HepG2 (cell line): Measurements from ENCODE around the gene RPL26. TPM values are rescaled to one million over a fixed set of nuclear protein-coding genes. Genes with fewer than 3 reads are reported as not detected.

Source experiments
- HNRNPL ChIP-seq: fragments of 200-400 bp; formaldehyde crosslinking; IDR thresholded peaks from 2 replicates; pipeline ENCODE4 v1.6.1; 2017; ENCODE audit warnings: mild to moderate bottlenecking, low read depth, low read length
- KAT8 ChIP-seq: IDR thresholded peaks from 2 replicates; pipeline ENCODE4 v1.6.1; 2016; ENCODE audit warnings: missing genetic modification reagents, missing compliant biosample characterization
- MAFK ChIP-seq, 2 experiments: IDR thresholded peaks in 1 of 2; conservative IDR thresholded peaks in 1 of 2; 2 replicates each; pipeline ENCODE4 v1.6.1; 2011; ENCODE audit warnings: improper control_type of control experiment in 2 of 2, low read length in 2 of 2
- NCOA2 ChIP-seq: sonication (generic); formaldehyde crosslinking; IDR thresholded peaks from 2 replicates; pipeline ENCODE4 v1.8.0; 2022; ENCODE audit warnings: inconsistent platforms
- NONO ChIP-seq, 2 experiments: fragments of 450-650 bp in 1 of 2; sonication (generic) in 1 of 2; formaldehyde crosslinking in 1 of 2; IDR thresholded peaks in 1 of 2; conservative IDR thresholded peaks in 1 of 2; 2 replicates each; pipeline versions ENCODE4 v1.6.1 to v1.8.0; 2017 to 2022; ENCODE audit warnings: mild to moderate bottlenecking in 1 of 2, missing genetic modification reagents in 1 of 2, moderate library complexity in 1 of 2
- PCBP2 ChIP-seq: fragments of 200-400 bp; formaldehyde crosslinking; optimal IDR thresholded peaks from 2 replicates; pipeline ENCODE3; 2018; ENCODE audit warnings: low read length, low read depth; ENCODE audit not compliant: poor library complexity, severe bottlenecking
- PITX1 ChIP-seq: sonication (generic); formaldehyde crosslinking; IDR thresholded peaks from 2 replicates; pipeline ENCODE4 v1.5.1; 2020; ENCODE audit warnings: mild to moderate bottlenecking, missing genetic modification reagents
- REPIN1 ChIP-seq: sonication (generic); formaldehyde crosslinking; IDR thresholded peaks from 2 replicates; pipeline ENCODE4 v1.8.0; 2022; ENCODE audit warnings: missing genetic modification reagents, low read depth, mild to moderate bottlenecking, borderline replicate concordance
- SMAD3 ChIP-seq: sonication (generic); formaldehyde crosslinking; IDR thresholded peaks from 2 replicates; pipeline ENCODE4 v1.4.0; 2020; ENCODE audit warnings: missing genetic modification reagents
- SOX6 ChIP-seq, 2 experiments: fragments of 450-650 bp in 1 of 2; sonication (generic) in 1 of 2; formaldehyde crosslinking in 1 of 2; IDR thresholded peaks; 2 replicates each; pipeline versions ENCODE4 v1.4.0 to v1.6.1; 2017 to 2020; ENCODE audit warnings: antibody characterized with exemption in 1 of 2, mild to moderate bottlenecking in 1 of 2, missing genetic modification reagents in 1 of 2
- STAG1 ChIP-seq: sonication (generic); formaldehyde crosslinking; IDR thresholded peaks from 2 replicates; pipeline ENCODE4 v1.4.0; 2020; ENCODE audit warnings: missing genetic modification reagents
- TBL1XR1 ChIP-seq: fragments of 150-350 bp; IDR thresholded peaks from 2 replicates; pipeline ENCODE4 v1.6.1; 2014; ENCODE audit warnings: borderline replicate concordance, low read length; ENCODE audit not compliant: partially characterized antibody
- TGIF2 ChIP-seq: IDR thresholded peaks from 2 replicates; pipeline ENCODE4 v1.6.1; 2016; ENCODE audit warnings: control low read depth, missing compliant biosample characterization
- TSC22D2 ChIP-seq: sonication (generic); formaldehyde crosslinking; IDR thresholded peaks from 2 replicates; pipeline ENCODE4 v1.5.1; 2020; ENCODE audit warnings: missing genetic modification reagents, mild to moderate bottlenecking, borderline replicate concordance
- ZNF124 ChIP-seq: sonication (generic); formaldehyde crosslinking; IDR thresholded peaks from 2 replicates; pipeline ENCODE4 v1.4.0; 2020; ENCODE audit warnings: missing genetic modification reagents
- ZNF3 ChIP-seq: IDR thresholded peaks from 2 replicates; pipeline ENCODE4 v1.7.0; 2017; ENCODE audit warnings: inconsistent platforms
- ZNF318 ChIP-seq: sonication (generic); formaldehyde crosslinking; IDR thresholded peaks from 2 replicates; pipeline ENCODE4 v1.4.0; 2020; ENCODE audit warnings: mild to moderate bottlenecking, missing genetic modification reagents
- ZNF616 ChIP-seq: sonication (generic); formaldehyde crosslinking; IDR thresholded peaks from 2 replicates; pipeline ENCODE4 v1.5.0; 2020; ENCODE audit warnings: low read depth, mild to moderate bottlenecking, missing genetic modification reagents
- ZNF639 ChIP-seq: conservative IDR thresholded peaks from 2 replicates; pipeline ENCODE4 v1.6.1; 2018; ENCODE audit warnings: missing genetic modification reagents
- ZNF720 ChIP-seq: sonication (generic); formaldehyde crosslinking; IDR thresholded peaks from 2 replicates; pipeline ENCODE4 v1.4.0; 2020; ENCODE audit warnings: missing genetic modification reagents
- polyA plus RNA-seq, 8 experiments: library from polyadenylated mRNA; depleted of rRNA in 3 of 8; stranded (reverse) in 7 of 8; unstranded in 1 of 8; fragments of >200 nt; fragmentation: Illumina TruSeq in 4 of 8; extraction: Trizol in 4 of 8; gene quantifications; 2 replicates each; pipeline versions ENCODE4 v1.2.1 to v1.2.3, GENCODE V29; 2011 to 2016; ENCODE audit warnings: low read depth in 4 of 8, missing spikeins in 1 of 8, mixed read lengths in 1 of 8; ENCODE audit not compliant: insufficient read depth in 1 of 8
- total RNA-seq, 5 experiments: library from RNA; depleted of rRNA; stranded (reverse); fragments of >200 nt; fragmentation: Illumina TruSeq; extraction: Trizol; gene quantifications; 2 replicates each; pipeline ENCODE4 v1.2.3, GENCODE V29; 2016; ENCODE audit warnings: low read depth in 1 of 5

Gene RPL26
- total and polyA plus RNA-seq, 2 of the 13 experiments (the other 11 are each of a cell fraction or from before 2014, with no cell fraction given) = 2,817 to 3,529 TPM

- TF ChIP-seq NCOA2 (CRISPR knock-in tag) = peak; percentile 49; the same call in 1 of the 2 replicates
- no peak for TF ChIP-seq MAFK (conservative IDR thresholded peaks at IDR 0.05 in 1 of 2, IDR thresholded peaks at IDR 0.05 in 1 of 2; ENCODE audit: low read length in 2 of 2)
- no peak for TF ChIP-seq TSC22D2 (CRISPR knock-in tag)
- TF ChIP-seq STAG1 (CRISPR knock-in tag) = peak; percentile 70
- peak; percentile 28; the same call in 1 of the 2 replicates for TF ChIP-seq PITX1
- TF ChIP-seq TBL1XR1 = peak; percentile 20
- 0 out of 2 replicates have a peak, but pooled peaks have one; percentile 46 for TF ChIP-seq ZNF720
- no peak for TF ChIP-seq ZNF318 (CRISPR knock-in tag)
- TF ChIP-seq ZNF3 (CRISPR knock-in tag) = no peak
- TF ChIP-seq TGIF2 (CRISPR knock-in tag) = peak; percentile 84; the same call in 1 of the 2 replicates
- peak; percentile 77; the same call in 1 of the 2 replicates for TF ChIP-seq ZNF639
- TF ChIP-seq REPIN1 (CRISPR knock-in tag) = peak; percentile 70; the same call in 1 of the 2 replicates
- no peak for TF ChIP-seq SOX6 (IDR thresholded peaks at IDR 0.05)
- TF ChIP-seq SOX6 (CRISPR knock-in tag; IDR thresholded peaks at IDR 0.05) = peak; percentile 62; the same call in 1 of the 2 replicates
- no peak for TF ChIP-seq ZNF124 (CRISPR knock-in tag)
- no peak for TF ChIP-seq NONO (IDR thresholded peaks at IDR 0.05)
- peak; percentile 94 for TF ChIP-seq NONO (CRISPR knock-in tag; conservative IDR thresholded peaks at IDR 0.05)
- TF ChIP-seq KAT8 = peak; percentile 94
- no peak for TF ChIP-seq SMAD3 (CRISPR knock-in tag)
- no peak for TF ChIP-seq PCBP2
- TF ChIP-seq ZNF616 (CRISPR knock-in tag) = no peak
- TF ChIP-seq HNRNPL = no peak
These were observed at the start of gene RPL26 (continued) for GRCh38 chr17:8383143-8383822.
